Stimulated activated CD4-positive, alpha-beta T cell treated with anti-CD3 and anti-CD28 coated beads, Interleukin-4, amount 100 ng/mL, for 24 hours (primary cell): Measurements from ENCODE around the gene PSMD11.
"Not testable (repeated sequence)": the region's sequence is repeated elsewhere in the genome, so short reads cannot be mapped to it uniquely, and the experiment has no call there.

Source experiments
- DNase-seq: peaks from one replicate; pipeline ENCODE4 v3.0.0-alpha.2; 2020

Gene PSMD11

GRCh38 chr17:32515677-32516383, 71.5 kb downstream of the PSMD11 start:
- DNase-seq: no peak

GRCh38 chr17:32516450-32516849, 72.1 kb downstream of the PSMD11 start:
- no peak for DNase-seq

GRCh38 chr17:32516940-32517701, 72.8 kb downstream of the PSMD11 start:
- DNase-seq: no peak

- DNase-seq: no peak
Measured at GRCh38 chr17:32517982-32518381, 73.7 kb downstream of the PSMD11 start.

GRCh38 chr17:32518646-32519227, 74.4 kb downstream of the PSMD11 start:
- no peak for DNase-seq

GRCh38 chr17:32519228-32520103, 75.2 kb downstream of the PSMD11 start:
- DNase-seq: peak; percentile 67

GRCh38 chr17:32520104-32520701, 75.9 kb downstream of the PSMD11 start:
- peak; percentile 59 for DNase-seq

- DNase-seq: no peak
Measured at GRCh38 chr17:32520737-32521404, 76.6 kb downstream of the PSMD11 start.

- DNase-seq: peak; percentile 70
Measured at GRCh38 chr17:32523017-32523680, 78.8 kb downstream of the PSMD11 start.

- peak; percentile 47 for DNase-seq
Measured at GRCh38 chr17:32523827-32524552, 79.7 kb downstream of the PSMD11 start.

- DNase-seq: not testable (repeated sequence)
Measured at GRCh38 chr17:32524553-32524880, 80.2 kb downstream of the PSMD11 start.

- DNase-seq: no peak
Measured at GRCh38 chr17:32525122-32525521, 80.8 kb downstream of the PSMD11 start.

- DNase-seq: no peak
Measured at GRCh38 chr17:32527146-32527545, 82.8 kb downstream of the PSMD11 start.

GRCh38 chr17:32528825-32529224, 84.5 kb downstream of the PSMD11 start:
- no peak for DNase-seq

- DNase-seq: no peak
Measured at GRCh38 chr17:32529604-32530003, 85.3 kb downstream of the PSMD11 start.
